SH-SY5Y (cell line): ENCODE measurements around the gene SMTNL2.

Experiments used
- GATA2 ChIP-seq: IDR thresholded peaks from 2 replicates; pipeline ENCODE4 v1.6.1; 2011; ENCODE audit warnings: mild to moderate bottlenecking, low read depth, low read length
- GATA3 ChIP-seq: IDR thresholded peaks from 2 replicates; pipeline ENCODE4 v1.6.1; 2011; ENCODE audit warnings: low read depth, mild to moderate bottlenecking, low read length, moderate library complexity

DNA sequence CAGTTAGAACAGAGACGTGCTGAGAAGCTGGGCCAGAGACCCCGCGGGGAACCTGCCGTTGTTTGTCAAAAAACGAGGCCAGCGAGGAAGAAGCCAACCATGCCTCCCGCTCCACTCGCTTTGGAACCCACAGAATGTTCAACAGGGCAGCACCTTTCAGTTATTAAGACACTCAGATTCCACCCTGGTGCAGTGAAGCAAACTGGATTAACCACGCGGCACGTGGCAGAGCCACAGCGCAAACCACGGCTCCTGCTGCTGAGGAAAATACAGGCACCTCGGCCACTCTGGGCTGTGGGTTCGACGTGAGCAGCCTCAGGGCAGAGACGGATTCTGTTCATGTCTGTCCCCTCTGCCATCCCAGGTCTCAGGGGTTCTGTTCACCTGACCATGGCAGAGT lies 32.8 kb downstream of the SMTNL2 start:
- TF ChIP-seq GATA2 (no peak), GATA3 (no peak)
